ENCODE measurements around the gene LRRK1.

Gene LRRK1

DNA sequence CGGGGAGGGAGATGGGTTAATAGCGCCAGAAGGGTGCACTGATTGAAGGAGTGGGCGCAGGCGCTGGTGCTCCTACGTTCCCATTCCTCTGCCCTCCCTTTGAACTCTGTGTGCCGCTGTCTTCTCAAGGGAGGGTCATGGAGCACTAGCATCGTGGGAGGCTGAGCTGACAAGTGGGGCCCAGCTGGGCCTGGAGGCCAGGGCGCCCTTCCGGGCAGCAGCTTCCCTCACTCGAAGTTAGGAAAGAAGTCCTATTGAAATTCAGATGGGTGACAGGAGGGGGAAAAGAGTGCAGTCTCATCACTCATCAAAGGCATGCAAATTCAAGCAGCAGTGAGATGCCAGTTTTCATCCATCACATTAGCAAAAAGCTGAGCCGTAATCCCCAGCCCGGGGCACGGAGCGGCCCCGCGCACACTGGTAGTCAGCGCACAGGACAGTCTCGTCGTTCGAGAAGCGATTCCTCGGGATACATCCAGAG lies 128.2 kb downstream of the LRRK1 start:
- DNase-seq: no peak

DNA sequence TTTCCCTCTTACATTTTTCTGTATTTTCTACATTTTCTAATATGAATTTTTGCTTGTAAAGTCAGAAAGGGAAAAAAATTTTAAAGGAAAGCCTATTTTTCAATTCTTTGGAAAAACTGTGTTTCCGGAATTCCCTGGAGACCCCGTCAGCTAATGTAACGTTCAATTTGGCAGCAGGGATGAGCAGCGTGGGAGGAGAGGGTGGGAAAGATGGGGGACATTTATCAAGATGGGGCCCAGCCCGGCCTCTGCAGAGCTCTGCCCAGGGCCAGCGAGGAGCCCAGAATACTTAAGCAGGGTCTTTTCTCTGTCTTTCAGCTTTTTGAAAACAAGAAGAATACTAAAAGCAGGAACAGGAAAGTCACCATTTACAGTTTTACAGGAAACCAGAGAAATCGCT lies 129.0 kb downstream of the LRRK1 start:
- DNase-seq: no peak

DNA sequence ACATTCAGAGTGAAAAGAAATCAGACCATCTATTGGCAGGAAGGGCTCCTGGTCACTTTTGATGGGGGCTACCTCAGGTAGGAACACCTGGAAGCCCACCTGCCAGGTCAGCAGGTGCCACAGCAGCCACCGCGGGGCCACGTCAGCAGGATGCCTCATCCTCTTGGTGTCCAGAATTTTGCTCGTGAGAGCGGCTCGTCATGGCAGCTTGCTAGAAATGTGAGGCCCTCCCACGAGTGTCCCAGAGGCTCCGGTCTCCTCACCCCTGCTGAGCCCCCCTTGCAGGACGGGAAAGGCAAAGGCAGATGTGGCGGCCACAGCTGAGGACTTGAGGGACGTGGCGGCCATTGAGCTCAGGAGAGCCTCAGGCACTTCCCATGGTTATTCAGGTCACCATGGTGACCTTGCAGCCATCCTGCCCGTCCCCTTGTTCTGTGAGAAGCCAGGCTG lies 129.4 kb downstream of the LRRK1 start:
- no peak for DNase-seq

DNA sequence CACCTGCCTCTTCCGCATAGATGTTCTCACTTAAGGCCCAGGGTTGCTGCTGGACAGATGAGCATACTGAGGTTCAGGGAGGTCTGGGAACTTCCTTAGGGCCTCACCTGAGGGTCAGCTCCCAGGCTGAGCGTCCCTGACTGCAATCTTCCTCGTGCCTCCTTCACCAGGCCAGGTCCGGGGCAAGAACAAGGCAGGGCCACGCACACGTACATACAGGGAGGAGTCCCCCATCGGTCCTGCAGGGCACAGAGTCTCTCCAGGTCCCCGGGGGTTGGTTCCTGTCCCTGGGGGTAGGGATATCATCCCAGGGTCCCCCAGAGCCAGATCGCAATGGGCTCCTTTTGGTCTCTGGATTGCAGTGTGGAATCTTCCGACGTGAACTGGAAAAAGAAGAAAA lies 130.1 kb downstream of the LRRK1 start:
- DNase-seq: no peak

DNA sequence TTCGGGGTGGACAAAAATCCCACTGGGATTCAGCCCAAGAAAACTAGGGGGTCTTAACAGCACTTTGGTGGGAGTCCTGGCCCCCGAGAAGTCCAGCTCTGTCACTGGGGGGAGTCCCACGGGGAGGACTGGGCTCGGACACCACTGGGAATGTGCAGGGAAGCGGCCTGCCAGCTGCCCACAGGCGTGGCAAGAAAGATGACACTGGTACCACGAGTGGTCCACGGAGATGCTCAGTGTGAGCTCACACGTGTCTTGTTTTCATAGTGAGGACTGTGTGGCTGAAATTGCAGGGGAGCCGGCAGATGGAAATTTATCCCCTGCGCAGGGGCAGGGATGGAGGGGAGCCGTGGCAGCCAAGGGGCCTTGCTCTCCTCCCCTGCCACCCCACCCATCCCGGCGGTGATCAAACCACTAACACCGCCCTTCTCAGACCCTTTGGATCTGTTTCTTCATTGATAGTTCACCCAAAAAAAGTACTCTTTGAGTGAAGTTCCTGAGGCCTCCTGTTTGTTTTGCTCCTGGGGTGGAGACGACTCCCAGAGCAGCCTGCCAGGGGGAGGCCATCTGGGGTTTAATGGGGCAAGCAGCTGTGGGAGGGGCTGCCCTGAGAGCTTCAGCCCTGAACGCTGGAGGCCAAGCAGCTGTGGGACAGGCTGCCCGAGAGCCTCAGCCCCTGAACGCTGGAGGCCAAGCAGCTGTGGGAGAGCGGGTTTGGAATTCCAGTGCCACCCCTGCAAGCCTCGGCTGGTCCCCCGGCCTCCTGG lies 130.9 kb downstream of the LRRK1 start:
- DNase-seq: no peak

DNA sequence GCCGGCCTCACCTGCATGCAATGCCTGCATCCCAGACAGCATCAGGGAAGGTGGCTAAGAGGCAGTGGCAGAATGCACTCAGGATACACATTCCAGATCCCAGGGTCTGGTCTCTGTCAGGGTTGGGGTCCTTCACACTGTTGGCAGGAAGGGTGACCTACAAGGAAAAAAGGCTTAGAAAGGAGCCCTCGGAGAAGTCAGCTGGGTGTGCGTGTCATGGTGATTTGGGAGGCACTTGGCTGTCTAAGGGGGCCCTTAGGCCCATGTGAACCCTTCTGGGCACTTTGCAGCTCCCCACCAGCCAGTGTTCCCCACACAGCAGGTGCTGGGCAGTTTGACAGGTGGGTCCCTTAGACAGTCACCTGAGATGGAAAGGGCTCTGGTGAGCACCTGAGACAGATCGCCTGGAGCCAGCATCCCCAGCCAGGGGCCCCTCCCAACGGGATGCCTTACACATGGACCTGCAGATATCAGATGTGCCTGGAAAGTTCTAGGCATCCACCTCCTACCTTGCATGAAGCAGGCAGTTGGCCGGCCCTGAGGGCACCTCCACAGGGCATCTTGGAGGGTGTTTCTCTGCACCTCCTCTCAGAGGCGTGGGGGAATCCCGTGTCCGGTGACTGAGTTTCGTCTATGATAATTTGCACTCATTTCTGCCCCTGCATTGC lies 131.6 kb downstream of the LRRK1 start:
- DNase-seq: no peak

DNA sequence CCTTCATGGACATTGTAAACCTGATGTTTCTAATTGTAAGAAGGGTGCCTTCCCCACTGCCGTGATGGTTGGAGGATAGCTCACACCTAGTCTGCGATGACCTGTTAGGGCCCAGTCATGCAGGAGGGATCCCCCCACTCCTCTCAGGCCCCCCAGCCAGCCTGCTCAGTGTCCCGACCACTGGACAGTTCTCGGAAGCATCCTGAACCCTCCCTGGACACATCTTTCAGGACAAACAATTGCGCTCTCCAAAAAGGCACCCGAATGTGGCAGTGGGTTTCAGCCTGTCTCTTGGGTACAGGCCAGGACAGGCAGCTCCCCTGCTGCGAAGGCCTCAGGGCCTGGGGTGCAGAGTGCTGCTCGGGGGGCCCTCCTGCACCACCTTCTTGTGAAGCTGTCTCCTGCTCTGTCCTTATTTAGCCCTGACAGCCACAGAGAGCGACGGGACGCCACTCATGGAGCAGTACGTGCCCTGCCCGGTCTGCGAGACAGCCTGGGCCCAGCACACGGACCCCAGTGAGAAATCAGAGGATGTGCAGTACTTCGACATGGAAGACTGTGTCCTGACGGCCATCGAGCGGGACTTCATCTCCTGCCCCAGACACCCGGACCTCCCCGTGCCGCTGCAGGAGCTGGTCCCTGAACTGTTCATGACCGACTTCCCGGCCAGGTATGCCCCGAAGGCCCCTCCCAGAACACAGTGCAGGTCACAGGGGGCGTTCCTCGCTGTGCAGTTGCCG lies 132.3 kb downstream of the LRRK1 start:
- no peak for DNase-seq

DNA sequence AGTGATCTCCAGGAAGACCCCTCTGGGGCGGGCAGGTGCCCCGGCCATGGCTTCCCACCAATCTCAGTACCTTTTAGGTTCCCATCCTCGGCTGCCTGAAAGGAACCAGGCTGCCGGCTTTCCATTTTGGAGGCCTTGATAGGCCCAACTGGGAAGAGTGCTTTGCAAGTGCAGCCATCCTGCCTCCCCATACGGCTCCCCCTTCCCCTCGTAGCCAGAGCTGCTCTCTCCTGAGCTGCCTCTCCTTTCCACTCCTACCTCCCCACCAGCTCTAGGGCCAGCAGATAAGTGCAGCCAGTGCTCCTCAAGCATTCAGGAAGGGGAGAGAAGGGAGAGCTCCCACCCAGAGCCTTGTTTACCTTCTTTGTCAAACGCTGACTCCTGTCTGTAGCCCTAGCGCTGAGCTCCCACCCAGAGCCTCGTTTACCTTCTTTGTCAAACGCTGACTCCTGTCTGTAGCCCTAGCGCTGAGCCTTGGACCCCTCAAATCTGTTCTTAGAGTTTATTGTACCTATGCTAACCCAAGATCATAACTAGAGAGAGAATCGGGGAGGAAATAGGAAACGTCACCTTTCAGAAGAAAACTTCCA lies 133.0 kb downstream of the LRRK1 start:
- no peak for DNase-seq

DNA sequence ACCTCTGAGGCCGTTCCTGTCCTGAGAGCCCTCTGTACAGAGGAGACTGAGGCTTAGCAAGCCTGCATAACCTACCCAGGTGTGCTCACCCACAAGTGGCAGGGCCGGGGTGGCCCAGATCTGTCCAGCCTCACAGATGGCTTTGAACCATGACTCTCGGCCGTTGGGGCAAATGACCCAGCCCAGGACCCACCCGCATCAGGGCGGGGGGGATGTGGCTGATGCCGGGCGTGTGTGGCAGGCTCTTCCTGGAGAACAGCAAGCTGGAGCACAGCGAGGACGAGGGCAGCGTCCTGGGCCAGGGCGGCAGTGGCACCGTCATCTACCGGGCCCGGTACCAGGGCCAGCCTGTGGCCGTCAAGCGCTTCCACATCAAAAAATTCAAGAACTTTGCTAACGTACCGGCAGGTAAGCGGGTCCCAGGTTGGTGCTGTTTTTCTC lies 133.5 kb downstream of the LRRK1 start:
- no peak for DNase-seq

DNA sequence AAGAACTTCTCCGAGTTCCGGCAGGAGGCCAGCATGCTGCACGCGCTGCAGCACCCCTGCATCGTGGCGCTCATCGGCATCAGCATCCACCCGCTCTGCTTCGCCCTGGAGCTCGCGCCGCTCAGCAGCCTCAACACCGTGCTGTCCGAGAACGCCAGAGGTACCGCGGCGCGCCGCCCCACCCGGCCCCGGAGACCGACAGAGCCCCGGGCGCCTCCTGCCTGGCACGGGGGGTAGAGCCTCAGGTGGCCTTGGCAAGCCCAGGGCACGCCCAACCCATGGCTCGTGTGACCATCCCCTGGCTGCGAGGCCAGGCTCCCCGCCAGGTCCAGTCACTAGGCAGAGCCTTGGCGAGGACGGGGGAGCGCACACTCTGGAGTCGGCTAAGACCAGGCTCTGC lies 134.1 kb downstream of the LRRK1 start:
- no peak for DNase-seq

DNA sequence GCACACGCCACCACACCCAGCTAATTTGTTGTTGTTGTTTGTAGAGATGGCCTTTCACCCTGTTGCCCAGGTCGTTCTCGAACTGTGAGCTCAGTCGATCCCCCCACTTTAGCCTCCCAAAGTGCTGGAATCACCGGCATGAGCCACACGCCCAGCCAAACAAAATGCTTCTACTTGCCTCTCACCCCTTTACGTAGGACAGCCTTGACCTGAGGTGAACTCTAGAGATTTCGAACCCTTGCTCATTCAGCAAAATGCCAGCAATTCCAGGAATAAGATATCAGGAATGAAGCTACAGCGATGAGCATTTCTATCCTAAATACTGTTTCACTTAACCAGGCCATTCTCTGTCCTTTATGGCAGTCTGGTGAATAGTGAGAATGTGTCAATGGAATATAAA lies 135.0 kb downstream of the LRRK1 start:
- DNase-seq: no peak

DNA sequence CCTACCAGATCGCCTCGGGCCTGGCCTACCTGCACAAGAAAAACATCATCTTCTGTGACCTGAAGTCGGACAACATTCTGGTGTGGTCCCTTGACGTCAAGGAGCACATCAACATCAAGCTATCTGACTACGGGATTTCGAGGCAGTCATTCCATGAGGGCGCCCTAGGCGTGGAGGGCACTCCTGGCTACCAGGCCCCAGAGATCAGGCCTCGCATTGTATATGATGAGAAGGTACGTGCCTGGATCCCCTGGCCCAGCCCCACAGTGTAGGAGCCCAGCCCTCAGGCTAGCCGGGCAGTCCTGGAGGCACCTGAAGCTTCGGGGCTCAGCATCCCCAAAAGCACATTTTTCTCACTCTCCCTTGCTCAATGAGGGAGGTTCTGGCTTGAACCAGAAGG lies 135.8 kb downstream of the LRRK1 start:
- no peak for DNase-seq

DNA sequence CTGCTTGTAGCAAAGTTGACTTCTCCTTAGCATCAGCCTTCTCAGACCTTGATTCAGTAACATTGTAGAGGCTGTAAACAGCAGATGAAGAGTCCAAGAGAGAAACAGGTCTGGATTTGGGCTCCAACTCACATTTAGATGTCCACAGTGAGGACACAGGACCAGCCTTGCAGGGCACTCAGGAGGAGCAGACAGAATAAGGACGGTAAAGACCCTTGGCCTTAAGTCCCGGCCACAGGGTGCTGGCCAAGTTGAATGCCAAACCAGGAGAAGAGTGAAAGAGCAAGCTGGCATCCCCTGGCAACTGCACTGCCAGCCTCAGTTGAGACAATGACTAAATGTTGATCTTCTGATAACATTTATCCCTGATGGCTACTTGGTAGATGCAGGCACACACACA lies 136.3 kb downstream of the LRRK1 start:
- DNase-seq: no peak

DNA sequence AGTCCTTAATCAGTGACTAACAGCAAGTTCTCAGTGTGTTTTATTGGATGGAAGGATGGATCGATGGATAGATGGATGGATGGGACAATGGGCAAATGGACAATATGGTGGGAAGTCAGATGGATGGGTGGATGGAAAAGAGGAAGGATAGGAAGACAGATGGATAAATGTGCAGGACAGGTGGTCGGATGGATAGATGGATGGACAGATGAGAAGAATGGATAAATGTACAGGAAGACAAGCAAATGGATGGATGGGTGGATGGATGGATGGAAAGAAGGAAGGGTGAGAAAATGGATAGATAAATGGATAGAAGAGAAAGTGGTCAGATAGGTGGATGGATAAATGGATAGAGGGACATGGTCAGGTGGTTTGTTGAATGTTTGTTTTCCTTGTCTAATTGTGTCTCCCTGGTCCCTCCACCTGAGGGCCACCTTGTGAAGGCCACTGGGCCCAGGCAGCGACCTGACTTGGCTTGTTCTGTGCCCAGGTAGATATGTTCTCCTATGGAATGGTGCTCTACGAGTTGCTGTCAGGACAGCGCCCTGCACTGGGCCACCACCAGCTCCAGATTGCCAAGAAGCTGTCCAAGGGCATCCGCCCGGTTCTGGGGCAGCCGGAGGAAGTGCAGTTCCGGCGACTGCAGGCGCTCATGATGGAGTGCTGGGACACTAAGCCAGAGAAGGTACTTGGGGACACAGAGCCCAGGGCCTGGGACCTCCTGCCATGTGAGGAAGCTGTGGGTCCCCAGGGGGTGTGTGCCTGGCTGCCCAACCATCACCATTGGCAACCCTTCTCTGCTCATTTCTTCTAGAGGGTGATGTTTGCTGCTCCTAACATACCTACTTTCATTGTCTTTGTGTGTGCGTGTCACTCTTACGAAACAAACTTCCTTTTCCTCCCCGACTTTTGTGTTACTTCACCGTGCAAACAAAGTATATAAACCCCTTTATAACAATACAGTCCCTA lies 137.5 kb downstream of the LRRK1 start:
- no peak for DNase-seq

DNA sequence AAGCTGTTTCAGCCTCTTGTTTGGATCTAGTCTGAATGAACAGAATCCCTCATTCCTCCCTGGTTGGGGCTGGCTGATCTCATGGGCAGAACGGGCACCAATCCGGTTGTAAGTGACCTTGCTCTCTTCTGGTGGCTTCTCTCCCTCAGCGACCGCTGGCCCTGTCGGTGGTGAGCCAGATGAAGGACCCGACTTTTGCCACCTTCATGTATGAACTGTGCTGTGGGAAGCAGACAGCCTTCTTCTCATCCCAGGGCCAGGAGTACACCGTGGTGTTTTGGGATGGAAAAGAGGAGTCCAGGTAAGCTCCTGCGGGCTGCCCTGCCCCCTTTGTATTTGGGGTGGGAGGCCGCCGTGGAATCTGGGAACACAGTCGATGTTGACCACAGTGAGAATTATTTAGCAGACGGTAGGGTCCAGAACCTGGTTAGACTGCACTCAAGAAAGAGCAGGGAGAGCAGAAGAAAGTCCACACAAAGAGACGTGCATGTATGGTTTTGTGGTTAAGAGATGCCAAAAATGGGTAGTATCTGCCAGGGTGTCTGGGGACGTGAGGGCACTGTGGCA lies 138.8 kb downstream of the LRRK1 start:
- DNase-seq: no peak

DNA sequence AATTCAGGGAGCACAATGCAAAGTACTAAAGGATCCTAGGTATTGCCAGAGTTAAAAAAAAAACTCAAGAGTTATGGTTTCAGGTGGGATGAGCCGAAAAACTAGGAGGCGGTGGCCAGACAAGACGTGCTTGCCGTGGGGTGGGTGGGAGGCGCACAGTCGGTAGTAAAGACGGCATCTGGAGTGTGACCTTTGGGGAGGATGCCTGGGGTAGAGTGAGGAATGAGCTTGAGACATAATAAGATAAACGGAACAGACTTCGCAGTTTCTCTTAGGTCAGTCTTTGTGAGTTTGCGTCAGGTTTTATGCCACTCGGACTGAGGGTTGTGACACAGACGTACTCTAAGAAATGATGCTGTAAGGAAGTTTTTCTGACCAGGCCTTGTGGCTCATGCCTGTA lies 139.6 kb downstream of the LRRK1 start:
- DNase-seq: no peak

DNA sequence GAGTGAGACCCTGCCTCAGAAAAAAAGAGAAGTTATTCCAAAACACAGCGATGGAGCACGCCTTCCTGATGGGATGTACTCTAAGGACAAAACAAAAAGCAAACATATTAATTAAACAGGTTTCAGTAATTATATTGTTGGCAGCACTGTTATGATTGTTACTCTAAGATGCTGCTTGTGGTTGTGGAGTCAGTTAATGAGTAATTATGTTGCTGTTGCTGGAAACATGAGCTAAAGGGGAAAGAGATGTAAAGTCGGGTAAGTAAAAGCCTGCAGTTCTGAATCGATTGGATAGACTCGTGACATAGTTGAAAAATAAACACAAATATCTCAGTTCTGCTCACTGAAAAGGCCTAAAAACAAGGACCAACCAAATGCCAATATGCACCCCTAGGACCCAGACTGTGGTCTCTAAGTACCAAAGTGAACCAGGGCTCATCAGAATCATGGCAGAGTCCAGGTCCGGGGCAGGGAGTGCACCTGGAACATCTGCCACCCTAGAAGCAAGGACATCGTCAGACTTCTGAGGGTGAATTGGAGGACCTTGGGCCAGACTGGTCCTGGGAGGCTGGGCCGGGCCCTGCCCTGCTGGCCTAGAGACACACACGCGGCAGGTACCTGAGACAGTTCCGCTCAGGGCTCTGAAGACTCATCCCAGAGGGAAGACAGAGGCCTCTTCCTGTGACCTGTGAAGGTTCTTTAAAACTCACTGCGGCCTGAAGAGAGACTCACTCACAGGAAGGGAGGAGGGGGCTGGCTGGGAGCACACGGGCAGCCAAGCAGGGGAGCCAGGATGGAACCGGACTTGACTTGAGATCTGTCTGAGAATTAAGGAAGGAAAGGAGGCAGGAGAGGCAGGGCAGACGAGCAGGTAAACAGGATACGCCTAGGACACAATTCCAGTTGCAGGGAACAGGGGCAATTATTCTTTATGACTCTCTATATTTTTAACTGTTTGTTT lies 140.5 kb downstream of the LRRK1 start:
- no peak for DNase-seq

DNA sequence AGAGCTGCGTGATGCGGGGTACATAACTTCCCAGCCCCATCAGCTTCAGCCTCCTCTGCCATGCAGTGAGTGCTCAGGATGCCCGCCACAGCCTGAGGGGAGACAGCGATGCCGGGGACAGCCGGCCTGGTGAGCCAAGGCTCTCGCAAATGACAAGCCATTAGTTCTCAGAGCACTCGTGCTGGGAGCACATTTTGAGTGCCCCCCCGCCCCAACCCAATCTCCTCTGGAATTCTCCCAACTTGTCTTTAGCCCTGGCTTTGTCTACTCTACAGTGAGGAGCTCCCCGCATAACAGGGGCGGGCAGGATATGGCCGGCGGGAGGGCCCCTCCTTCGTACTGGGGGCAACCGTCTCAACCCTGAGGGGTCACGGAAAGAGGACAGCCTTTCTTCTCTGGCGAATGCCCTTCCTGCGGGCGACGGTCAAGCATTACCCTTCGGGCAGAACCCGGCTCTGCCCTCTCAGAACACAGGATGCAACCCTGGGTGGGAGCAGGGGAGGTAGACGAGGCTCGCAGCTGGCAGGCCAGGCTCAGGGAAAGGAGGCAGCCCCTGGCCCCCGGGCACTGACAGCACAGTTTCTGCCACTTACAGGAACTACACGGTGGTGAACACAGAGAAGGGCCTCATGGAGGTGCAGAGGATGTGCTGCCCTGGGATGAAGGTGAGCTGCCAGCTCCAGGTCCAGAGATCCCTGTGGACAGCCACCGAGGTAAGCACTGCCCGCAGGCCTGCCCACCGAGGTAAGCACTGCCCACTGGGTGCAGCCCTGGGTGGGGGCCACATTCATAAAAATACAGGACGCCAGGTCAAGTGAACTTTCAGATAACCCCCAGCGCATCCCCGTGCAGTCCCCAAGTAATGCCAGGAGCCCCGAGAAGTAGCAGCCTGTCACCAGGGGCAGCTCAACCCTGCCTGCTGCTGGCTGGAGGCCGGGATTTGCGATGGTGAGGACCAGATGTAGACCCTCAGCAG lies 141.7 kb downstream of the LRRK1 start:
- DNase-seq: no peak

DNA sequence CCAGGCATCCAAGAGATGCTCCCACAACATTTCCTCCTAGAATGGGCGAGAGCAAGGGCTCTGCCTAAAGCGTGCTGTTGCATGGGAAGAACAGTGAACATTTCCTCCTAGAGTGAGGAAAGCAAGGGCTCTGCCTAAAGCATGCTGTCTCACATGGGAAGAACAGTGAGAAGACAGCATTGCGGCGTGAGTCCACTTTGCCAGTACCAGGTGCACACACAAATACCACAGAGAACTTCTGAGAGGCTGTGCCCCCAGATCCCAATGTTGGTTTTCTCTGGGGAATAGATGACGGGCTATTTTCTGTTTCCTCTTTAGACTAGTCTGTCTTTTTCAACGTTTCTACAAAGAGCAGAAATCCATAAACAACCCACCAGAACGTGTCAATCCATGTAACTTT lies 142.9 kb downstream of the LRRK1 start:
- DNase-seq: no peak

Data from CD4-positive, alpha-beta T cell treated with Interleukin-4 for 4 hours (primary cell).